HG03108 (cell line): ENCODE data around the gene BMP8A.
"Not testable (repeated sequence)": the region's sequence is repeated elsewhere in the genome, so short reads cannot be mapped to it uniquely, and the experiment has no call there.

Experiments used
- ATAC-seq: cut with Tn5 transposase; IDR thresholded peaks from one replicate; pipeline ENCODE4 v1.9.1; 2021; ENCODE audit warnings: moderate library complexity; ENCODE audit not compliant: unreplicated experiment

BMP8A gene

GRCh38 chr1:39491146-39491921 lies at the start of gene BMP8A:
TSS of gene BMP8A (plus strand) at chr1:39491636. CDS start at chr1:39491992, 356 bp downstream.
- ATAC-seq, result peak; percentile 79

- ATAC-seq, result no peak
Observed at GRCh38 chr1:39441797-39442196, 49.6 kb upstream of the BMP8A start.

GRCh38 chr1:39445573-39445972 lies 45.9 kb upstream of the BMP8A start:
- no peak for ATAC-seq

- ATAC-seq, result no peak
Observed at GRCh38 chr1:39446986-39447567, 44.4 kb upstream of the BMP8A start.

GRCh38 chr1:39450041-39450440 lies 41.4 kb upstream of the BMP8A start:
- not testable (repeated sequence) for ATAC-seq

GRCh38 chr1:39450956-39451606 lies 40.4 kb upstream of the BMP8A start:
- no peak for ATAC-seq

GRCh38 chr1:39452081-39452480 lies 39.4 kb upstream of the BMP8A start:
- no peak for ATAC-seq

GRCh38 chr1:39452540-39452939 lies 38.9 kb upstream of the BMP8A start:
- ATAC-seq, result no peak

- no peak for ATAC-seq
Observed at GRCh38 chr1:39453603-39454002, 37.8 kb upstream of the BMP8A start.

GRCh38 chr1:39458991-39459390 lies 32.4 kb upstream of the BMP8A start:
- no peak for ATAC-seq

GRCh38 chr1:39462074-39462473 lies 29.4 kb upstream of the BMP8A start:
- no peak for ATAC-seq

GRCh38 chr1:39466413-39467107 lies 24.9 kb upstream of the BMP8A start:
- no peak for ATAC-seq

GRCh38 chr1:39467108-39467720 lies 24.2 kb upstream of the BMP8A start:
- ATAC-seq, result not testable (repeated sequence)

GRCh38 chr1:39469150-39469549 lies 22.3 kb upstream of the BMP8A start:
- no peak for ATAC-seq

GRCh38 chr1:39470040-39470439 lies 21.4 kb upstream of the BMP8A start:
- ATAC-seq, result no peak

GRCh38 chr1:39472826-39473225 lies 18.6 kb upstream of the BMP8A start:
- ATAC-seq, result no peak

GRCh38 chr1:39473324-39473723 lies 18.1 kb upstream of the BMP8A start:
- no peak for ATAC-seq

- ATAC-seq, result no peak
Observed at GRCh38 chr1:39474810-39475209, 16.6 kb upstream of the BMP8A start.

- not testable (repeated sequence) for ATAC-seq
Observed at GRCh38 chr1:39475551-39475950, 15.9 kb upstream of the BMP8A start.

GRCh38 chr1:39478126-39478915 lies 13.1 kb upstream of the BMP8A start:
- ATAC-seq, result no peak
